Measurements from ENCODE around the gene NRXN3.

DNA sequence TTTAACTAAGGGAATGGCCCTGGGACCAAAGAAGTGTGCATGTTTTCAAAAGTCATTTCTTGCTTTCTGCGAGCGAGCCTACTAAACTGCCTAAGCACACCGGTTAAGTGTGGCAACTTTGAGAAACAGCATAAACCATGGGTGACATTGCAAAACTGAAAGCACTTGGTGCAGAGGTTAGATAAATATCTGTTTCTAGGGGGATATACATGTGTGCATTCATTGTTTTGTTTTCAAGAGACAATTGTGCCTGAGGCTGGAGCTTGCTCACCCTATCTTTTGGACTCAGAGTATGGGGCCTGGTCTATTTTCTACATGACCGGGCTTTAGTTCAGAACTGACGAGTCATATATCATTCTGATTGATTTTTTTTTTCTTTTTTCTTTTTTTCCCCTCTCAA lies 923.4 kb downstream of the NRXN3 start:
- TF ChIP-seq, protein P1, sequence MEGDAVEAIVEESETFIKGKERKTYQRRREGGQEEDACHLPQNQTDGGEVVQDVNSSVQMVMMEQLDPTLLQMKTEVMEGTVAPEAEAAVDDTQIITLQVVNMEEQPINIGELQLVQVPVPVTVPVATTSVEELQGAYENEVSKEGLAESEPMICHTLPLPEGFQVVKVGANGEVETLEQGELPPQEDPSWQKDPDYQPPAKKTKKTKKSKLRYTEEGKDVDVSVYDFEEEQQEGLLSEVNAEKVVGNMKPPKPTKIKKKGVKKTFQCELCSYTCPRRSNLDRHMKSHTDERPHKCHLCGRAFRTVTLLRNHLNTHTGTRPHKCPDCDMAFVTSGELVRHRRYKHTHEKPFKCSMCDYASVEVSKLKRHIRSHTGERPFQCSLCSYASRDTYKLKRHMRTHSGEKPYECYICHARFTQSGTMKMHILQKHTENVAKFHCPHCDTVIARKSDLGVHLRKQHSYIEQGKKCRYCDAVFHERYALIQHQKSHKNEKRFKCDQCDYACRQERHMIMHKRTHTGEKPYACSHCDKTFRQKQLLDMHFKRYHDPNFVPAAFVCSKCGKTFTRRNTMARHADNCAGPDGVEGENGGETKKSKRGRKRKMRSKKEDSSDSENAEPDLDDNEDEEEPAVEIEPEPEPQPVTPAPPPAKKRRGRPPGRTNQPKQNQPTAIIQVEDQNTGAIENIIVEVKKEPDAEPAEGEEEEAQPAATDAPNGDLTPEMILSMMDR (optimal IDR thresholded peaks at IDR 0.05 in 1 of 3, IDR thresholded peaks at IDR 0.05 in 1 of 3, conservative IDR thresholded peaks at IDR 0.05 in 1 of 3; ENCODE audit: extremely low read depth in 1 of 3, insufficient read depth in 2 of 3, low read length in 3 of 3), result no peak
- no peak for TF ChIP-seq EZH2 (IDR thresholded peaks at IDR 0.05; ENCODE audit: low read length)
